Fibroblast of skin of right quadriceps (primary cell): Measurements from ENCODE around the gene MPV17L2.
A peak's percentile ranks its signal among the peaks of the same experiment; 100 is the strongest.

Experiments used
- DNase-seq: peaks from one replicate; pipeline ENCODE4 v3.0.0-alpha.2; 2013

Gene MPV17L2

GRCh38 chr19:18160971-18161635, 31.9 kb upstream of the MPV17L2 start:
- peak; percentile 59 for DNase-seq

GRCh38 chr19:18161636-18162002, 31.4 kb upstream of the MPV17L2 start:
- no peak for DNase-seq

- DNase-seq: no peak
Observed at GRCh38 chr19:18164072-18164471, 28.9 kb upstream of the MPV17L2 start.

GRCh38 chr19:18165794-18166544, 27.0 kb upstream of the MPV17L2 start:
- DNase-seq: no peak

- DNase-seq: no peak
Observed at GRCh38 chr19:18167011-18167410, 26.0 kb upstream of the MPV17L2 start.

GRCh38 chr19:18167975-18168645, 24.9 kb upstream of the MPV17L2 start:
- no peak for DNase-seq

GRCh38 chr19:18168673-18169381, 24.2 kb upstream of the MPV17L2 start:
- DNase-seq: no peak

- no peak for DNase-seq
Observed at GRCh38 chr19:18170714-18171255, 22.2 kb upstream of the MPV17L2 start.

GRCh38 chr19:18171605-18172327, 21.3 kb upstream of the MPV17L2 start:
- DNase-seq: no peak

- DNase-seq: no peak
Observed at GRCh38 chr19:18172331-18173053, 20.5 kb upstream of the MPV17L2 start.

- DNase-seq: no peak
Observed at GRCh38 chr19:18173054-18173571, 19.9 kb upstream of the MPV17L2 start.

GRCh38 chr19:18173572-18174288, 19.3 kb upstream of the MPV17L2 start, which contains the start of gene IFI30:
Gene IFI30 (plus strand): TSS chr19:18173813. CDS start chr19:18173842, 29 bp downstream.
- peak; percentile 32 for DNase-seq

- DNase-seq: no peak
Observed at GRCh38 chr19:18174983-18175382, 18.0 kb upstream of the MPV17L2 start.

- no peak for DNase-seq
Observed at GRCh38 chr19:18176367-18177310, 16.4 kb upstream of the MPV17L2 start.

GRCh38 chr19:18179957-18180356, 13.1 kb upstream of the MPV17L2 start:
- no peak for DNase-seq

- no peak for DNase-seq
Observed at GRCh38 chr19:18183529-18183928, 9.5 kb upstream of the MPV17L2 start.

GRCh38 chr19:18185538-18185937, 7.5 kb upstream of the MPV17L2 start:
- no peak for DNase-seq

- no peak for DNase-seq
Observed at GRCh38 chr19:18190278-18190677, 2.7 kb upstream of the MPV17L2 start.

- no peak for DNase-seq
Observed at GRCh38 chr19:18191640-18192062, 1.4 kb upstream of the MPV17L2 start.
